Measurements from ENCODE around the gene LYRM7.

DNA sequence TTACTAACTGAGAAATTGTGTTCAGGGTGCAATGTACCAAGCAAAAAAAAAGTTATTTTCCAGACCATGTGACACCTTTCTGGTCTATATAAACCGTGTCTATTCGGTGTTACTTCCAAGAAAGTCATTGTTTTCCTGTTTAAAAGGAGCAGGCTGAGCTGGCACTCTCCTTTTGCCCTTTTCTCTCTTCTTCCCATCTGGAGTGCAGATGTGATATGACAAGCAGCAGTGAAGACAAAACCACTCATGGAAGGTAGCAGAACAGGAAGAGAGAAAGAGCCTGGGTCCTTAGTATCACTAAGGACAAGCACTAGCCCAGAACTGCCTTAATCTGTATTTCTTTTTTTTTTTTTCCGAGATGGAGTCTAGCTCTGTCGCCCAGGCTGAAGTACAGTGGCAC lies 25.6 kb downstream of the LYRM7 start:
- TF ChIP-seq, protein P1, sequence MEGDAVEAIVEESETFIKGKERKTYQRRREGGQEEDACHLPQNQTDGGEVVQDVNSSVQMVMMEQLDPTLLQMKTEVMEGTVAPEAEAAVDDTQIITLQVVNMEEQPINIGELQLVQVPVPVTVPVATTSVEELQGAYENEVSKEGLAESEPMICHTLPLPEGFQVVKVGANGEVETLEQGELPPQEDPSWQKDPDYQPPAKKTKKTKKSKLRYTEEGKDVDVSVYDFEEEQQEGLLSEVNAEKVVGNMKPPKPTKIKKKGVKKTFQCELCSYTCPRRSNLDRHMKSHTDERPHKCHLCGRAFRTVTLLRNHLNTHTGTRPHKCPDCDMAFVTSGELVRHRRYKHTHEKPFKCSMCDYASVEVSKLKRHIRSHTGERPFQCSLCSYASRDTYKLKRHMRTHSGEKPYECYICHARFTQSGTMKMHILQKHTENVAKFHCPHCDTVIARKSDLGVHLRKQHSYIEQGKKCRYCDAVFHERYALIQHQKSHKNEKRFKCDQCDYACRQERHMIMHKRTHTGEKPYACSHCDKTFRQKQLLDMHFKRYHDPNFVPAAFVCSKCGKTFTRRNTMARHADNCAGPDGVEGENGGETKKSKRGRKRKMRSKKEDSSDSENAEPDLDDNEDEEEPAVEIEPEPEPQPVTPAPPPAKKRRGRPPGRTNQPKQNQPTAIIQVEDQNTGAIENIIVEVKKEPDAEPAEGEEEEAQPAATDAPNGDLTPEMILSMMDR (conservative IDR thresholded peaks at IDR 0.05; ENCODE audit: low read depth, low read length), result no peak
- no peak for TF ChIP-seq EZH2phosphoT487 (IDR thresholded peaks at IDR 0.05; ENCODE audit: borderline replicate concordance, low read length)

All from PC-3 (cell line).